ENCODE results near the gene DAPP1.

Gene DAPP1

DNA sequence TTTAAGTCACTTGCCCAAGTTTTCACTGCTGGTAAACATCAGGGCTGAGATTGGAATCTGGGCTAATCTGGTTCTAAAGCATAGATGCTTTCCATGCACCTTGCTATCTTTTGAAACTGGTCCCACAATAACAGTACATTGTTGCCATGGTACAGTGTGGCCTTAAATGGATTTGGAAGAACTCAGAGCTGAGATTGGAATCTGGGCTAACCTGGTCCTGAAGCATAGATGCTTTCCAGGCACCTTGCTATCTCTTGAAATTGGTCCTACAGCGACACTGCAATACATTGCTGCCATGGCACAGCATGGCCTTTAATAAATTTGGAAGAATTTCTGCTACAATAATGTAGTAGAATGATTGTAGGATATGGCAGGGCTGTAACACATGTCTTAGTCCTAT, 28.6 kb downstream of the DAPP1 start:
- no peak overlapping the region for H3K27ac ChIP-seq
- TF ChIP-seq, protein P1, sequence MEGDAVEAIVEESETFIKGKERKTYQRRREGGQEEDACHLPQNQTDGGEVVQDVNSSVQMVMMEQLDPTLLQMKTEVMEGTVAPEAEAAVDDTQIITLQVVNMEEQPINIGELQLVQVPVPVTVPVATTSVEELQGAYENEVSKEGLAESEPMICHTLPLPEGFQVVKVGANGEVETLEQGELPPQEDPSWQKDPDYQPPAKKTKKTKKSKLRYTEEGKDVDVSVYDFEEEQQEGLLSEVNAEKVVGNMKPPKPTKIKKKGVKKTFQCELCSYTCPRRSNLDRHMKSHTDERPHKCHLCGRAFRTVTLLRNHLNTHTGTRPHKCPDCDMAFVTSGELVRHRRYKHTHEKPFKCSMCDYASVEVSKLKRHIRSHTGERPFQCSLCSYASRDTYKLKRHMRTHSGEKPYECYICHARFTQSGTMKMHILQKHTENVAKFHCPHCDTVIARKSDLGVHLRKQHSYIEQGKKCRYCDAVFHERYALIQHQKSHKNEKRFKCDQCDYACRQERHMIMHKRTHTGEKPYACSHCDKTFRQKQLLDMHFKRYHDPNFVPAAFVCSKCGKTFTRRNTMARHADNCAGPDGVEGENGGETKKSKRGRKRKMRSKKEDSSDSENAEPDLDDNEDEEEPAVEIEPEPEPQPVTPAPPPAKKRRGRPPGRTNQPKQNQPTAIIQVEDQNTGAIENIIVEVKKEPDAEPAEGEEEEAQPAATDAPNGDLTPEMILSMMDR (IDR thresholded peaks at IDR 0.05), result no peak
- no peak for TF ChIP-seq ZFX (IDR thresholded peaks at IDR 0.05; ENCODE audit: borderline replicate concordance)

DNA sequence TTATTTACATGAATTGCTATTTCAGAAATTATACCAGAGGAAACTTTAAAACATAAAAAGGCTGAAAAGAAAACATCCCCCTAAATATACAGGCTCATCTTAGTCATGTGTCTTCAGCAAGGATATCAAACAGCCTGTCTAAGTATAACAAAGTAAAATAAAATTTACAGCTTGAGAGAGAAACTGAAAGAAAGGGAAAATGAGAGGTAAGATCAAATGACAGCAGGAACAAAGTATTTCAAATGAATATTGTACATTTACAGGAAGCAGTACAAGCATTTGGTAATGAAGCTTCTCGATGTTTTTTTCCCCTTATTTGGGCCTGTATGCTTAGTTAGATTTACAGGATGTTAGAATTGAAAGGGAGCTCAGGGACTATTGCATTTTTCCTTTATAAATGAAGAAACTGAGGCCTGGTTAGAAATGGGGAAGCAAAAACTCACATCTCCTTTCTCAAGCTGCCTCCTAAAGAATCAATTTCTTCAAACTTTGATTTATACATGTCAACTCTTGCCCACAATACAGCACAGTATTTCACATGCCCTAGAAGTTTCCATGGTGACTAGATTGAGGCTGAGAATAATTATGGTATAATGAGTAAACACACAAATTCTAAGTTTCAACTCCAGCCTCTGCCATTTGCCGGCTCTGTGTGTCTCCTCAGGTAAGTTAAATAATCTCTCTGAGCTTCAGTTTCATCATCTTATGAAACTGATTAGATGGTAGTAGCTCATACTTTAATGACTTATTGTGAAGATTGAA, 29.3 kb downstream of the DAPP1 start:
- no peak overlapping the region for H3K27ac ChIP-seq
- no peak for TF ChIP-seq ZFX (IDR thresholded peaks at IDR 0.05; ENCODE audit: borderline replicate concordance)
- TF ChIP-seq, protein P1 (IDR thresholded peaks at IDR 0.05), result no peak

DNA sequence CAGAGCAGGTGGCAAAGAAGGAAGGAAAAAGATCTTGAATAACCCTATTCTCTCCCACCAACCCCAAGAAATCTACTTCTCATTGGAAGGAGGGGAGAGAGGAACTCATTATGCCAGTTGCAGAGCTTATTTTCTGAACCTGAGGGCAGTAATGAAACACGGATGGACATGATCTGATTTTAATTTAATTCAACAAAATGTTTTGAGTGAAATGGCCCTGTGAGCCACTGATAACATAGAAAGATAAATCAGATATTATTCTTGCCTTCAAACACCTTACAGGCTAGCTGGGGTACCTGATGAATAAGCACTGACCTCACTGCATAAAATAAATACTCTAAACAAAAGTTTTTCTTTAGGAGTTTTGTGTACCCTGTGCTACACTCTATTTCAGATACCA, 30.3 kb downstream of the DAPP1 start:
- no peak for TF ChIP-seq ZFX (IDR thresholded peaks at IDR 0.05; ENCODE audit: borderline replicate concordance)
- TF ChIP-seq, protein P1 (IDR thresholded peaks at IDR 0.05), result no peak
- no peak overlapping the region for H3K27ac ChIP-seq

DNA sequence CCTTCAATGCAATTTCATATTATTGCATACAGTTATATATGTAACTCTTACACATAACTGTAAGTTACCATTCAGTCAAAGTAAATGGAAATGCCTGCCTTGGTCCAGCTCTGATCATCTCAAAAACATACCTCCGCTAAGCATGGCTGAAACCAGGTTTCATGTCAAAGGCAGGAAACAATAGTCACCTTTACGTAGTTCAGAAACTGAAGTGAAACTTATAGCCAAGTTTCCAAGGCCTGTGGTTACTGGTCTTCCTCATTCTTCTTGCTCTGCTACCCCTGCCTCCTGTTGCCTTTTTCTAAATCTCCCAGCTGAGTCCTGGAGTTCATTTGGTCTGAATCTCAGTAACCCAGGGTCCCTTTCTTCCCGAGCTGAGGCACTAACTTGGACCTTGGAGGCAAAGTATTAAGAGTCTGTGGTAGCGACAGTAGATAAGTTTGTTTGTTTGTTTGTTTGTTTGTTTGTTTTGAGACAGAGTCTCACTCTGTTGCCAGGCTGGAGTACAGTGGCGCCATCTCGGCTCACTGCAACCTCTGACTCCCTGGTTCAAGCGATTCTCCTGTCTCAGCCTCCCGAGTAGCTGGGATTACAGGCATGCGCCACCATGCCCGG, 30.8 kb downstream of the DAPP1 start:
- no peak overlapping the region for H3K27ac ChIP-seq
- TF ChIP-seq ZFX (IDR thresholded peaks at IDR 0.05; ENCODE audit: borderline replicate concordance), result no peak
- TF ChIP-seq, protein P1 (IDR thresholded peaks at IDR 0.05), result no peak

DNA sequence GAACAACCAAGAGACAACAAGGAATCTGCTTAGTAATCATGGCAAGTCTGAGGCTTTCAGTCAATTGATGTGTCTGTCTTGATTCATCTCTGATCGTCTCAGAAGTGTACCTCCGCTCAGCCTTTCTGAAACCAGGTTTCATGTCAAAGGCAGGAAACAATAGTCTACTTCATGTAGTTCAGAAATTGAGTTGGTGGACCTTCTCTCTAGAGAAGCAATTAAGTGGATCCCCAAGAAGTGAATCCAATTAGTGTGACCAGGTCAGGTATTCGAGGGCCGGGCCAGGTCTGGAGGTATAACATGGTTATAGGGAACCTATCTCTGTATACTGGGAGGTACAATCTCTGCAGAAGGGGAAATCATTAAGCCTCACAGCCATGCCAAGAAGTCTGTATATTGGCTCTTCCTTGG, 32.0 kb downstream of the DAPP1 start:
- TF ChIP-seq, protein P1 (IDR thresholded peaks at IDR 0.05), result no peak
- TF ChIP-seq ZFX (IDR thresholded peaks at IDR 0.05; ENCODE audit: borderline replicate concordance), result no peak
- H3K27ac ChIP-seq, result no peak overlapping the region

DNA sequence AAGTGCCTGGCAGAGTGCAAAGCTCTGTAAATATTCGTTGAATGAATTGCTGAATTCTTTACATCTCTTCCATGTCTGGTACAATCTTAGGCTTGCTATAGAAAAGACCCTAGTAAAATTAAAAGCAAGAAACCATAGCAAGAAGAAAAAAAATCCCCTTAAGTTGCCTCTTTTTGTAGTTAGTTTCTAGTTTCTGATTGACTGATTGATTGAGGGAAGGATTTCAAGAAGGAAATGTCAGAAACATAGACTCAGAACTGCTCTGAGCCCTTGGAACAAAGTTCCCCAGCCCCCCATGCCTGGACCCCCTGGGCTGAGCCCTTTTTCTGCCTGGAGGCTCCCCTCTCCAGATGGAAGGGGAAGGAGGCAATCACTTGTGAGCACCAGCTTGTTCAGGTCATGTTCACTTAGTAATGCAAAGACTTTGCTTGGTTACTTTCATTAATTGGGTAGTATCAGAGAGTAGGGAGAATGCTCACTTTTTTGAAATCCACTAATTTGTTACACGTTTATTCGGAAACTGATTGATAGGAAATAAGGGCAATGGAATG, 35.6 kb downstream of the DAPP1 start:
- TF ChIP-seq, protein P1 (IDR thresholded peaks at IDR 0.05), result no peak
- TF ChIP-seq ZFX (IDR thresholded peaks at IDR 0.05; ENCODE audit: borderline replicate concordance), result no peak
- no peak overlapping the region for H3K27ac ChIP-seq

DNA sequence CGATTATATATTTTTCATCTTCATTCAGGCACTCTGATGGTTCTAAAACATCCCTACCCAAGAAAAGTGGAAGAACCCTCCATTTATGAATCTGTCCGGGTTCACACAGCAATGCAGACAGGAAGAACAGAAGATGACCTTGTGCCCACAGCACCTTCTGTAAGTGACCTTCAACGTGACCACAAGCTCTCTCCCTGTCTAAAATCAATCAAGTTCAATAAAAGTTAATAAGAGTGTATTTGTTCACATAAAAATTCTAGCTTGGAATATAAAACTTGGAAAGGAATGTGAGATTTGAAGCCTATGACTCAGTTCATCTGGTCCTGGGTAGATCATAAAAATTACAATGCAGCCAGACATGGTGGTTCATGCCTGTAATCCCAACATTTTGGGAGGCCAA, 36.6 kb downstream of the DAPP1 start:
- no peak for TF ChIP-seq ZFX (IDR thresholded peaks at IDR 0.05; ENCODE audit: borderline replicate concordance)
- TF ChIP-seq, protein P1 (IDR thresholded peaks at IDR 0.05), result no peak
- no peak overlapping the region for H3K27ac ChIP-seq

Data from 22Rv1 (cell line).